Right hindlimb (tissue), 1 donor: ENCODE measurements around the gene RPUSD4.

ENCODE experiments used
- DNase-seq: peaks from one replicate; pipeline ENCODE4 v3.0.0-alpha.2; 2018

The RPUSD4 gene

GRCh38 chr11:126181939-126182730 lies 29.3 kb downstream of the RPUSD4 start:
- DNase-seq = no peak

DNA sequence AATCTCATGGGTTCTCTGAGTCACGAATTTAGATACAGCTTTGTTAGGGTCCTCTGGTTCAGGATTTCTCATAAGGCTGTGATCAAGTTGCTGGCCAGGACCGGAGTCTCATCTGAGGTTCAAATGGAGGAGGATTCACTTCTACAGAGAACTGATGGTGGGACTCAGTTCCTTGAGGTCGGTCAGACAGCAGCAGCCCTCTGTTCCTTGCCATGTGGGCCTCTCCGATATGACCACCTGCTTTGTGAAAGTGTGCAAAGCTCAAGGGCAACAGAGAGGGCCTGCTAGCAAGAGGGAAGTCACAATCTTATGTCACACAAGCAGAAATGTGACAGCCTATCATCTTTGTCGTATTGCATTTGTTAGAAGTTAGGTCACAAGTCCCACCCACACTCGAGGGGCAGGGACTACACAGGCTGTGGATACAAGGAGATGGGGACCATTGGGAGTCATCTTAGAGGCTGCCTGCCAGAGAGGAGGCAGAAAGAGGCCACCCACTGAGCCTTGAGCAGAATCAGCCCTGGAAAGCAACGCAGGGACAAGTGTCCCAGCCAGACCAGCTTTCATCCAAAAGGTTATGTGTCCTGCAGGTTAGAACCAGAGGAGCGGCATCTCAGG lies 34.5 kb downstream of the RPUSD4 start:
- no peak for DNase-seq

DNA sequence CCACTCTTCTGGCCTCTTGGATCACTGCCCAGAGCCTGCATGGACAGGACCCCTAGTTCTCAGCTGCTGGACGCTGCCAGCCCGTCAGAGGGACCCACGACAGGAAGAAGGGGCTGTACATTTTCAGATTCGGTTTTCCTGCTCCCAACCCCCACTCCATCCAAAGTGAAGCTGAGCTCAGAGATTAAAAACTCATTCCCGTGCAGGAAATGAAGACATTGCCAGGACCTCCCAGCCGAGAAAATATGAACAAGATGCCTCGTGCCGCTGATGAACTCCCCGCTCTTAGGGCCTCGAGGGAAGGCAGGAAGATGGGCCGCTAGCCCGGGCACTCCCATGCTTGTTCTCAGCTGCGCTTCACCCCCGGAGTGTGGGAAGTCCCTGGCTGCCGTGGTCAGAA lies 36.1 kb downstream of the RPUSD4 start:
- peak; percentile 68 for DNase-seq

DNA sequence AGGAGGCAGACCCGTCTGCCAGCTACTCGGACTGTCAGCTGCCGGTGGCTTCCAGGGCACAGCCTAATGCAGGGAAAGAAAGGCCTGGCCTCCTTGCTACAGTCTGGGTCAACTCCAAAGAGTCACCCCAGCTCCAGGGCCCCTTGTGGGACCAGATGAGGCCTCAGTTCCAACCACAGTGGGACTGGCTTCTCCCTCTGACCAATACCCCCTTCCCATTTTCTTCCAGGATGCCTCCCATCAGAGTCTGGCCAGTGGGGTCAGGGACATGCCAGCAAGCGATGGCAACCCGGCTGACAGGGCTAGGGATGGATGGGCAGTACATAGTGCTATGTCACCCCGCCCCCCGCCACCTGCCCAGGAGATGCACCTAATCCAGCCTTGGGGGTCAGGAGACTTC lies 36.6 kb downstream of the RPUSD4 start:
- no peak for DNase-seq

GRCh38 chr11:126173257-126173656 lies 38.2 kb downstream of the RPUSD4 start:
- no peak for DNase-seq

DNA sequence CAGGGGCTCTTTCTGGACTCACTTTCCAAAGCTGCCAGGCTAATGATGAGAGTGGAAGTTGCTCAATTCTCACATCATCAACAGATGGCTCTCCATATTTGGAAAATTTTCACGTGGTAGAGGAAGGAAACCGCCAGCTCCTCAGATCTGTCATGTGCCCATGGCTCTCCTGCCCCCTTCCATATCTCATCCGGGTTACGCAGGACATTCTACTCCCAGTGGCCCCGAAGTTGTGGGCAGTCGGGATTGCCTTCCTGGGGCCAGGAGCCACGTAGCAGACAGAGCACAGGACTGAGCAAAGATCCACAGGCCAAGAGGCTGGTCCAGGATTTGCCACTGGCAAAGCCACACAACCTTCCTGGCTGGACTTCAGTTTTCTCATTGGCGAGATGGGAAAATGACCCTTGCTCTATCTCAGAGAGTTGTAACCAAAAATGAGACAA lies 38.8 kb downstream of the RPUSD4 start:
- no peak for DNase-seq

- no peak for DNase-seq
Measured at GRCh38 chr11:126169291-126169690, 42.2 kb downstream of the RPUSD4 start.

GRCh38 chr11:126167488-126167887 lies 44.0 kb downstream of the RPUSD4 start:
- peak; percentile 55 for DNase-seq

GRCh38 chr11:126166413-126166812 lies 45.0 kb downstream of the RPUSD4 start:
- DNase-seq = no peak

- peak; percentile 74 for DNase-seq
Measured at GRCh38 chr11:126165757-126166156, 45.7 kb downstream of the RPUSD4 start.

GRCh38 chr11:126165311-126165720 lies 46.1 kb downstream of the RPUSD4 start:
- peak; percentile 48 for DNase-seq

GRCh38 chr11:126164781-126165180 lies 46.7 kb downstream of the RPUSD4 start:
- DNase-seq = no peak

- no peak for DNase-seq
Measured at GRCh38 chr11:126163779-126164178, 47.7 kb downstream of the RPUSD4 start.

GRCh38 chr11:126163074-126163700 lies 48.3 kb downstream of the RPUSD4 start:
- peak; percentile 73 for DNase-seq

DNA sequence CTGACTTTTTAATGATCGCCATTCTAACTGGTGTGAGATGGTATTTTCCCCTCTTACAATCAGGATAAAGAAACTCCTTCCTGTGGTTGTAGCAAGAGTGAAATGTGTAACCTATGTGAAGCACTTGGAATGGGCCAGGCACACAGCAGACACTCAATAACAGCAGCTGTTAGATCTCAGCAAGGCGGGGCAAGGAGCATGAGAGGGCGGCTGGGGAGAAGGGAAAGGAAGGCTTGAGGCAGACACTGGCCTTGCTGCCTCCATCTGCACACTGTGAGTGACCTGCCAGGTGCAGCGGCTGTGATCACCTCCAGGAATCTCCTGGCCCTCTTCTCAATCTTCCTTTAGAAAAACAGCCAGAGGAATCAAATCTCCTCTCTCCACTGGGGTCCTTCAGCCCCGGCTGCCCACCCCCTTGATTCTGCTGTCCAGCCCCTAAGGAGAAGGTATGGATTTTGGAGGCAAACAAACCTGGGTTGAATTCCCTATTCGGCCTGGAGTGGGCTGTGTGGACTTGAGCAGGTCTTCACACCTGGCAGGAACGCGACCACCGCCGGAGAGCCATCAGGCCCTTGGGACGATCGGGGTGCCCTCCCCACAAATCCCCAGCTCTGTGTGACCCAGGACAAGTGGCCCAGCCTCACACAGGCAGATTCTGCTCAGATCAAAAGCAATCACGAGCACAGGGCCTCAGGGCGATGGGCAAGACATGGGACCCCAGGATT lies 49.0 kb downstream of the RPUSD4 start:
- no peak for DNase-seq

DNA sequence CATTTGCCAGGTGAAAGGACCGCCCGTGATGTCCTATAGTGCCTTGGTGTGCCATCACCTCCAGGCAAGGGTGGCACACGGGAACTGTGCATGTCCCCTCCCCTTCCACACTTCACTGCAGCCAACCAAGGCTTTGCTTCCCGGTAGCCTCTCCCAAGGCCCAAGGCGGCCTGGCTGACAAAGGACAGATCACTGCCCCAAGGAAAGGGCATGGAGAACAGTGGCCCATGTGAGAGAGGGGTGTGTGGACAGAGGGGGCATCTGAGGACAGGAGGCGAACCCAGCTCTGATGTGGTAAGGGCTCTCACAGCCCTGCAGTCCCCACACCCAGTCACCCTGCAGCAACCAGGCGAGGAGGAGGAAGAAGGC lies 50.4 kb downstream of the RPUSD4 start:
- no peak for DNase-seq

DNA sequence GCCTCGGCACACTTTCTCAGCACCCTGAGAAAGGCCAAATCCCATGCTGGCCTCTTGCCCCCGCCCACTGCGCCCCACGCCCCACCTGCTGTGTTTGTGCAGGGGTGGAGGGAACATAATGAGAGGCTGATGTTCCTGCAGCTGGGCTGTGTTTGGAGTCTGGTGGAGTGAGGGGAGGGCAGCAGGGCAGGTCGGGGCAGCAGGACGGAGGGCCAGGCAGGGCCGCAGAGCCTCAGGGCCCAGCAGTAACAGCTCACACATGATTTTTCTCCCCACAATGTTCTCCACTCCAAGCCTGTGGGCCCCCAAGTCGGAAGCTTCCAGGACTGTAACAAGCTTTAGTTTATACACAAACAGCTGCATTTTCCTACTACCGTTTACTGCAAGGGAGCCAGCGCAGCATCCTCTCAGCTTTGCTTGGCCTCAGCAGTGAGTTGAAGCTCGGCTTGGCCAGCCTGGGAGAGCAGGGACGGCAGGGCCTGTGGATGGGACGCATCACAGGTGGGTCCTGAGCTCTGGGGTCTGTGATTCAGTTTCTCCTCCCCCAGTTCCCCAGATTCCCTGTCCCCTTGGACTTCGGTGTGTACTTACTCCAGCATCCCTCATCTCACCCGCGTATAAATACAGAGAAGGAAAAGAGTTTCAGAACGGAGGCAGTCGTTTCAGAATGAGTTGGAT lies 51.0 kb downstream of the RPUSD4 start:
- peak; percentile 52 for DNase-seq

GRCh38 chr11:126159719-126160344 lies 51.6 kb downstream of the RPUSD4 start:
- DNase-seq = no peak

DNA sequence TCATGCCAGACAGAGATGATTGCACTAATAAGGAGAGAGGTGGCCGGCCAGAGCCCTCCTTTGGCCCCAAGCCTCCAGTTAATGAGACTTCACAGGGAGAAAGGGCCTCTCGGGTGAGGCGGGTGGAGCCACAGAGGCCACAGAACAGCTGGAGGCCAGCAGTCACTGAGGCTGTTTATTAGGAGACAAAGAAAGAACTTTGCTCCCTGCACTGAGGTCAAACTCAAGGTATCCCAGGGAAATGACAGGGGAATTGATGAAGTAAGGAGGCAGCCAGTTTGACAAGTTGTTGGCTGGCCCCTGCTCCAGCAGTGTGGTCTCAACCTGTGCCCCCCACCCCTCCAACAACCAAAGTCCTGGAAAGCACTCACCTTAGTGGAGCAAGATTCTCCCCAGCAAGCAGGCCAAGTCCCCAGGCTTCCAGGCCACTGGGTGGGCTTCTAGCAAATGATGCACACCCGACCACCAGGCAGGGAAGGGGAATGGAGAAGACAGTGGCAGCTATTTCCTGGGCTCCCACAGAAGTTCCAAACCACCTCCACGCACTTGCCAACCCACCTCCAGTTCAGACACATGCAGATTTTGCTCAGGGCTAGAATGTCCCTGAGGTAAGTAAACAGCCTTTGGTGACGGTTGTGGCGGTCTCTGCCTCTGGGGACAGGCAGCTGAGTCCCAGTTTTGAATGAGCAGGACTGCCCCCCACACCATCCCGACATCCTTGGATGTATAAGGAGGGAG lies 53.2 kb downstream of the RPUSD4 start:
- no peak for DNase-seq

GRCh38 chr11:126157326-126158030 lies 54.0 kb downstream of the RPUSD4 start:
- no peak for DNase-seq

DNA sequence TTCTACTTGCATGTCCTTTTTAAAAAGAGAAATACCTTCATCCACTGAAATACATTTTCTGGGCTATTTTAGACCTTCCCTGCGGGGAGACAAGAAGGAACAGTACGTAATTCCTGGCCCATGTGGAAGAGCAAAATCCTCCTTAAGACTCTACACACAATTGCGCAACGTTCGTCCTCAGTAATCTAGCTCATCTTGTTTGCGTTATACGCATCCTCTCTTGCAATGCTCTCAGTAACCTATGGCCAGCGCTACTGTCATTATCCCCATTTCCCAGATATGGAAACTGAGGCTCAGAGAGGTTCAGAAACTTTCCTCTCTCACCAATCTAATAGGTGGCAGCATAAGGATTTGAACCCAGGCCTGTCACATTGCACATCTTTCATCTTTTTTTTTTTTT lies 54.6 kb downstream of the RPUSD4 start:
- DNase-seq = no peak
